PFSK-1 (cell line): ENCODE results near the gene ADIRF.

Experiments used
- FOXP2 ChIP-seq: optimal IDR thresholded peaks from 2 replicates; pipeline ENCODE3; 2011; ENCODE audit warnings: borderline replicate concordance, control low read depth, inconsistent platforms; ENCODE audit not compliant: insufficient read depth; ENCODE audit errors: extremely low read length, extremely low read depth
- POLR2AphosphoS5 ChIP-seq: IDR thresholded peaks from 2 replicates; pipeline ENCODE4 v1.6.1; 2012; ENCODE audit warnings: low read depth, mild to moderate bottlenecking, control low read depth, low read length, moderate library complexity
- SIN3A ChIP-seq: IDR thresholded peaks from 2 replicates; pipeline ENCODE4 v1.6.1; 2012; ENCODE audit warnings: mild to moderate bottlenecking, low read length, moderate library complexity, borderline replicate concordance; ENCODE audit not compliant: insufficient read depth
- TAF1 ChIP-seq: IDR thresholded peaks from 2 replicates; pipeline ENCODE4 v1.6.1; 2012; ENCODE audit warnings: low read length, control low read depth, borderline replicate concordance; ENCODE audit not compliant: insufficient read depth
- TF ChIP-seq, protein P1 (sequence below), 2 experiments: IDR thresholded peaks; 2 replicates each; pipeline versions ENCODE4 v1.6.1 to v1.8.0; 2011 to 2012; ENCODE audit warnings: low read depth in 2 of 2, low read length in 2 of 2, control low read depth in 1 of 2, inconsistent platforms in 1 of 2, mild to moderate bottlenecking in 1 of 2, moderate library complexity in 1 of 2; ENCODE audit not compliant: insufficient read depth in 1 of 2

The ADIRF gene

DNA sequence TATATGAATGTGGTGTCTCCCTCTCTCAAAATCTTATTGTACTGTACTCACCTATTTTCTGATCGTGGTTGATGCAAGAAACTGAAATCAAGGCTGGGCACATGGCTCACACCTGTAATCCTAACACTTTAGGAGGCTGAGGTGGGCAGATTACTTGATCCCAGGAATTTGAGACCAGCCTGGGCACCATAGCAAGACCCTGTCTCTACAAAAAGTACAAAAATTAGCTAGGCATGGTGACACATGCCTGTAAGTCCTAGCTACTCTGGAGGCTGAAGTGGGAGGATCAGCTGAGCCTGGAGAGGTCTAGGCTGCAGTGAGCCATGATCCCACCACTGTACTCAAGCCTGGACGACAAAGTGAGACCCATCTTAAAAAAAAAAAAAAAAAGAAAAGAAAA is 26.9 kb upstream of the ADIRF start:
- TF ChIP-seq SIN3A: no peak
- TF ChIP-seq FOXP2: no peak
- TF ChIP-seq POLR2AphosphoS5: no peak
- TF ChIP-seq, protein P1, sequence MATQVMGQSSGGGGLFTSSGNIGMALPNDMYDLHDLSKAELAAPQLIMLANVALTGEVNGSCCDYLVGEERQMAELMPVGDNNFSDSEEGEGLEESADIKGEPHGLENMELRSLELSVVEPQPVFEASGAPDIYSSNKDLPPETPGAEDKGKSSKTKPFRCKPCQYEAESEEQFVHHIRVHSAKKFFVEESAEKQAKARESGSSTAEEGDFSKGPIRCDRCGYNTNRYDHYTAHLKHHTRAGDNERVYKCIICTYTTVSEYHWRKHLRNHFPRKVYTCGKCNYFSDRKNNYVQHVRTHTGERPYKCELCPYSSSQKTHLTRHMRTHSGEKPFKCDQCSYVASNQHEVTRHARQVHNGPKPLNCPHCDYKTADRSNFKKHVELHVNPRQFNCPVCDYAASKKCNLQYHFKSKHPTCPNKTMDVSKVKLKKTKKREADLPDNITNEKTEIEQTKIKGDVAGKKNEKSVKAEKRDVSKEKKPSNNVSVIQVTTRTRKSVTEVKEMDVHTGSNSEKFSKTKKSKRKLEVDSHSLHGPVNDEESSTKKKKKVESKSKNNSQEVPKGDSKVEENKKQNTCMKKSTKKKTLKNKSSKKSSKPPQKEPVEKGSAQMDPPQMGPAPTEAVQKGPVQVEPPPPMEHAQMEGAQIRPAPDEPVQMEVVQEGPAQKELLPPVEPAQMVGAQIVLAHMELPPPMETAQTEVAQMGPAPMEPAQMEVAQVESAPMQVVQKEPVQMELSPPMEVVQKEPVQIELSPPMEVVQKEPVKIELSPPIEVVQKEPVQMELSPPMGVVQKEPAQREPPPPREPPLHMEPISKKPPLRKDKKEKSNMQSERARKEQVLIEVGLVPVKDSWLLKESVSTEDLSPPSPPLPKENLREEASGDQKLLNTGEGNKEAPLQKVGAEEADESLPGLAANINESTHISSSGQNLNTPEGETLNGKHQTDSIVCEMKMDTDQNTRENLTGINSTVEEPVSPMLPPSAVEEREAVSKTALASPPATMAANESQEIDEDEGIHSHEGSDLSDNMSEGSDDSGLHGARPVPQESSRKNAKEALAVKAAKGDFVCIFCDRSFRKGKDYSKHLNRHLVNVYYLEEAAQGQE (IDR thresholded peaks at IDR 0.05; ENCODE audit: insufficient read depth in 1 of 2, low read depth in 2 of 2, low read length in 2 of 2): no peak
- TF ChIP-seq TAF1: no peak

DNA sequence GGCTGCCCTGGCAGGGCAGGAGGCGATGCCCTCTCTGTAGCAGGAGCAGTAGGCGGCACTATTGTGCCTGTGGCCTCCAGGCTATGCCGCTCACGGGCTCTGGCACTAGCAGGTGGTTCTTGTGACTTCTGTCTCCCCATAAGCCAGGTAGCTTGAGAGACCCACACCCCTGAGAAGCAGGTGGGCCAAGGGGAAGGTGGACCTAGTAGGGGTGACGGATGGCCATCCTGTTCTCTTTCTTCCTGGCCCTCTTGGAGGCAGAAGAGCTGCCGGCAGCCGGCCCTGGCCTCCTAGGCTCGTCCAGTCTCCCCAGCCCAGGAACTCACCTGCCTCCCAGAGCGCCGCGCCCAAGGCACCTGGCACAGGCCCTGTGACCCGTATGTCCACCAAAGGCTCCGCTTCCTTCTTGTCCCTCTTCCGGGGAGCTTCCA is 26.3 kb upstream of the ADIRF start:
- TF ChIP-seq, protein P1 (IDR thresholded peaks at IDR 0.05; ENCODE audit: insufficient read depth in 1 of 2, low read depth in 2 of 2, low read length in 2 of 2): no peak

DNA sequence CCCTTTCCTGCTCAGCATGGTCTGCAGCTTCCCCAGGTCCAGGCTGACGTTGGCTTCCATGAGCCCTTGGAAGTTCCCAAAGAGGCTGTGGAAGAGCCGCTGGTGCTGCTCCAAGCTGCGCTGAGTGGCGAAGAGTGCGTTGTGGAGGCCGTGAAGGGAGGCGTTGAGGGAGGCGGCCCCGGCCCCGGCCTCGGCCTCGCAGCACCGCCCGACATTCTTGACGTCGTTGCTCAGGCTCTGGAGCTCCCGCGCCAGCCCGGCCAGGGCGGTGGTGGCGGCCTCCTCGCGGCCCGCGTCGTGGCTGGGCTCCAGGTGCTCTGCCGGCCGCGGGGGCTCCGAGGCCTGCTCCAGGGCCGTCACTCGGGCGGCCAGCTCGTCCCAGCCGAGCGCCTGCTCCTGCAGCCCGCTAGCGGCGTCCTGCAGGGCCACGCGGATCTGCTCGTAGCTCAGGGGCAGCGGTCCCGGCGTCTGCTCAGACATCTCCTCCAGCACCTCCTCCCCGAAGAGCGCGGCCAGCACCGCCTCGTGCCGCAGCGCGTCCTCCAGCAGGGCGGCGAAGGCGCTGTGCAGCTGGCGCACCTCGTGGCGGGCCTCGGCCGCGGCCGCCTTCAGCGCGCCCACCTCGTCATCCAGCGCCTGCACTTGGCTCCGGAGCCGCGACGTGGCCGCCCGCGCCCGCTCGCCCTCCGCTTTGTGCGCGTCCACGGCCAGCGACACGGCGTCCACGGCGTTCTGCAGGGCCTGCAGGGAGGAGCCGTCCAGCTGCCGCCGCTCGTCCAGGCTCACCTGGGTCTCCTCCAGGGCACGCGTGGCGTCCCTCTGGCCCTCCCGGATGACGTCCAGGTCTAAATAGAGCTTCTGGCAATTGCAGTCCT is 25.6 kb upstream of the ADIRF start:
- TF ChIP-seq, protein P1 (IDR thresholded peaks at IDR 0.05; ENCODE audit: insufficient read depth in 1 of 2, low read depth in 2 of 2, low read length in 2 of 2): no peak
- no peak for TF ChIP-seq TAF1
- no peak for TF ChIP-seq SIN3A
- TF ChIP-seq FOXP2: no peak
- TF ChIP-seq POLR2AphosphoS5: no peak

DNA sequence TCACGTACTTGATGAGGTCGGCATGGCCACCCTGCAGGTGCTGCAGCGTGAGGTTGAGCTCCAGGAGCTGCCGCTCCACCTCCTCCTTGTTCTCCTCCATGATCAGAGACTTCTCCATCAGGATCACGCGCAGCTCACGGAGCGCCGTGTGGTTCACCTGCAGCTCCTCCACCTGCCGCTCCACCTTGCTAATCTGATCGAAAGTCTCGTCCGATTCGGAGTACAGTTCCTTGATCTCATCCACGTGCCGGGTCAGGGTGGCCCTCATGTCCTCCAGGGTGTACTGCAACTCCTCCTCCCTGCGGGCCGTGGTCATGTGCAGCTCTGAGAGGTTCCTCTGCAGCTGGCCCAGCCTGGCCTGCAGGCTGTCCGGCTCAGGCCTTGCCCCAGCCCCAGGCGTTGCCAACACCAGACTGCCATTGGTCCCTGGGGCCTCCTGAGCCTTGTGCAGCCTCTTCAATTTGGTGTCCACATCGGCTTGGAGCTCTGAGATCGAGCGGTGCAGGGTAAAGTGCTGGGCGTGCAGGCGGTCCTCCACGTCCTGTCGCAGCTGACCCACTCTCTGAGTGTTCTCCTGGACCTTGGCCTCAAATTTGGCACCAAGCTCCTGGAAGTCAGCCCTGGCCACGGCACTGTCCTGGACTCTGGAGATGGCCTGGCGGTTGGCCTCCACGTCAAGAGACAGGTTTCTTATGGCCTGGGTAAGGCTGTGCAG is 24.8 kb upstream of the ADIRF start:
- TF ChIP-seq TAF1 (no peak), FOXP2 (no peak), SIN3A (no peak), POLR2AphosphoS5 (no peak)
- TF ChIP-seq, protein P1 (IDR thresholded peaks at IDR 0.05; ENCODE audit: insufficient read depth in 1 of 2, low read depth in 2 of 2, low read length in 2 of 2): no peak
